HG03354 (cell line): ENCODE data around the gene MARCHF11.

Source experiments
- ATAC-seq: cut with Tn5 transposase; IDR thresholded peaks from one replicate; pipeline ENCODE4 v1.9.1; 2021; ENCODE audit warnings: mild to moderate bottlenecking; ENCODE audit not compliant: unreplicated experiment, poor library complexity, severe bottlenecking

Gene MARCHF11

GRCh38 chr5:16135003-16135402, 44.6 kb downstream of the MARCHF11 start:
- ATAC-seq, result no peak

DNA sequence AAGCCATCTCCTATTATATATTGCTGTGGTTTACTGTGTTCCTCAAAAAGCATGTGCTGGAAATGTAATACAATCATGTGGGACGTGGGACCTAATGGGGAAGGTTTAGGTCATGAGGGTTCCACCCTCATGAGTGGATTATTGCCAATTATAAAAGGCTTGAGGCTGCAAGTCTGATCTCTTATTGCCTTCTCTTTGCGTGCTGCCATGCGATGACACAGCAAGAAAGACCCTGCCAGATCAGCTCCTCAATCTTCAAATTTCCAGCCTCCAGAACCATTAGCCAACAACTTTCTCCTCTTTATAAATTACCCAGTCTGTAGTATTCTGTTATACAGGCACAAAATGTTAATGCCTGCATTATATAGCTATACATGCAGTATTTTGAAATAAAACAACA, 45.4 kb downstream of the MARCHF11 start:
- ATAC-seq, result no peak

GRCh38 chr5:16131878-16132277, 47.7 kb downstream of the MARCHF11 start:
- no peak for ATAC-seq

- no peak for ATAC-seq
These were observed 50.6 kb downstream of the MARCHF11 start for GRCh38 chr5:16128944-16129343.

DNA sequence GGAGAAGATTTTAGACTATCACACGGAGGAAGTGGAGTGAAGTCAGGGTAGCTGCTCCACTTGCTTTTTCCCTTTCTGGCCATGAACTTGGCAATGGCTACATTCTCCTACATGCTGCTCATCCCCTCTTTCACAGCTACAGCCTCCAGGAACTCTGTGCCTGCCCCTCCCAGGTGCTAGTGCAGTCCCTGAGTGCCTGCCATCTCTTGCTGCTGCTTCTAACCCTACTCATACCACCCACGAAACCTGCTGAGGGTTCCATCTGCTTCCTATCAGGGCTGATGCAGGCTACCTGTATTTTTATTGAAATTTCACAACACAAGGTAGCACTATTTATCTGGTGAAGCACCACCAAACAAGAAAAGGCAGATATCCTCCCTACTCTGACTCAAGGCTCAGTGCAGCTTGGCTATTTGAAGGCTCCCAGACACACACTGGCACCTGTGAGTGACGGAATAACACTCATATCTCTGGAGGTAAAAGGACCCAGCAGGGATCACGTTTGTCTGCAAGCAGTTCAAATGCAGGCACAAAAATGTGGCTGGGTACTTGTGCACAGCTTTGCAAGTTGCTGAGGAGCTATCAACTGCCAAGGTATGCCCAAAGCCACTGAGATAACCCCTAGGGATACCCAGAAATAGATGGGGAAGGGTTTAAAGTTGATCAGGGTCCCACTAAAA, 51.6 kb downstream of the MARCHF11 start:
- no peak for ATAC-seq

DNA sequence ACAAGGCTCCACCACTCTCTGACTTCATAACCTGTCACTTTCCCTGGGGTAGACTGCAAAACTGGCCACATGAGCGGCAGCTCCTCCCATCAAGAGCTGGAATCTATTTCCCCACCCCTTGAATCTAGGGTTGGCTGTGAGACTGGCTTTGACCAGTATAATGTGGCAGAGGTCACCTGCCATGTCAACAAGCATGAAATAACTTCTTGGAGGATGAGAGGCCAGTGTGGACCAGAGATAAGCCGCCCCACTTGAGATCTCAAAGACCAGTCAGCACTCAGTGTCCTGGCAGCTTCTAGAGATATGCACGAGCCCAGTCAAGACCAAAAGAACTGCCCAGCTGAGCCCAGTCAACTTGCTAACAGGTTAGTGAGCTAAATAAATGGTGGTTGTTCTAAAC, 59.0 kb downstream of the MARCHF11 start:
- ATAC-seq, result no peak

DNA sequence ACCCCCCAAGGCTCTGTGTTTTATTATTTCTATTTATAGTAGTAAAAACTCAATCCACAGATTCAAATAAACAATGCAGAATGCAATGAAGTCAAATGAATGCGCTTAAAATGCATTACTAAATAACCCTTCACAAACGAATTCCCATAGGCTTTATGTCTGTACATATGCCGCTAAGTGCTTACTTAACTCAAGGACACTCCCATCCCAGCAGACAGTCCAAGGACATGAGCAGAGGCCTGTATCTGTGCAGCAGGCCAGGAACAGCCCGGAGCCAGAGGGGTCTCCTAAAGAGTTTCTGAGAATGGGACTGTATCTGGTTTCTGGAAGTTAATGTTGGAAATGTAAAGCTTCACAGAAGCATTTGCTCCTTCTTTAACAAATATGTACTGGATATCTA, 59.8 kb downstream of the MARCHF11 start:
- no peak for ATAC-seq

DNA sequence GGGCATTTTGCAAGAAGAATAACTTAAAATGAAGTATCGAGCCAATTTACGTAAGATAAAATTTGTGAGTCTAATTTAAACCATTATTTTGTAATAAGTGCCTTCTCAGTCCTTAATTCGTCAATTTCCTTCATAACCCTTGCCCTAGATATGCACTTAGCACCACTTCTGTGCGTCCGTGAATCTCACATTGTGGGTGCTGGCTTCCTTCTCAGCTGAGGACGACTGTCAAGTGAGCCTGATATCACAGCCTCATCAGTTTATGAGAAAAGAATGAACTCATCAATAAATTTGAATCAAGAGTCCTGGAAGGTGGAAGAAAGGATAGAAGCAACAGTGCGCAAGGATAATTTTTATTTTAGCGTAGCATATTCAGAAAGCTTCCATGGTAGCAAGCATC, 64.5 kb downstream of the MARCHF11 start:
- no peak for ATAC-seq

GRCh38 chr5:16108418-16108817, 71.2 kb downstream of the MARCHF11 start:
- ATAC-seq, result no peak

DNA sequence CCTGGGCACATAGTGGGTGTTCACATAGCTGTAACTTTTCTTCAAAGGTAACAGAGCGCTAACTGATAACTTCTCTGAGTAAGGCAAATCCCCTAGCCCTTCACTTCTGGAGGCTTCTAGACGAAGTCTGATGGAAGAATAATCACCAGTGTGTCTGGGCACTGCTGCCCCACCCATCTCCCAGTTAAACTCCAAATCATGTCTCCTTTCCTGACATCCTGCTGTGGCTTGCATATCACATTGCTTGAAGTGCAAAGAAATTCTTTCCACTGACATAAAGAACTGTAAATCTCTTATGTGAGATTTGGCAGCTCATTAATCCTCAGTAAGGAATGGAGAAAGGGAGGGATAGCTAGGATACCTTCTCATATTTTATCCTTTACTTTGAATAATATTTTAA, 74.6 kb downstream of the MARCHF11 start:
- ATAC-seq, result no peak

DNA sequence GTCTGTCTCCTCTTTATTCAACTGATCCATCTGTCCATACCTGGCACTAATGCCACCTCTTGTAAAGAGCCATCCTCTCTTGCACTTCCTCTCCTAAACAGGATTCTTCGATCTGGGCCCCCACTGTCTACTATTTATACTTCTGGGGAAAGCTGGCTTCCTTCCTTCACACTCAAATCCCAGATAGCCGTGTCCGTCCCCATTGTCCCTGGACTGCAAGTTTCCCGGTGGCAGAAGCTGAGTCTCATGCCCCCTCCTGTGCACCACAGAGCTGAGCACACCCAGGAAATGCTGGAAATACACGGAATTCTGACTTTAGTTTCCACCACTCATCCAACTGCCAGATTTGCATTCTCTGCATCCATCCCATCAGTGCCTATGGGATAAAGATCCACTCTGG, 84.0 kb downstream of the MARCHF11 start:
- no peak for ATAC-seq

- no peak for ATAC-seq
These were observed 89.3 kb downstream of the MARCHF11 start for GRCh38 chr5:16090270-16090669.

DNA sequence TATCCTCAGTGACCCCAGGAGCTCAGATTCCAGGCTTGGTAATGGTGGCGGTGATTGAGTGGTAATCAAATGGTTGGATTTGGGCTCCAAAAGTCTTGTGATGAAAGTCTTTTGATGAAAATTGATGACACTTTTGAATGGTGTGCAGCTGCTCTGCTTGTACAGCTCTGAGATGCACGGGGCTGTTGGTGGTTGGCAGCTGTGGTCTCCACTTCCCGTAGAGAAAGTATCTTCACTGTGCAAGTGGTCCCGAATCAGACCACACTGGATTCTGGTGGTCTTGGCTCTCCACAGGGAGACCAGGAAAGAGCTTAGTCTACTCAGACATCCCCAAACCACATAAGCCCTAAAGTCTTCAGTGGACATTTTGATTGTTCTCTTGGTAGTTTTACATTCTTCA, 96.6 kb downstream of the MARCHF11 start:
- no peak for ATAC-seq

GRCh38 chr5:16082053-16082452, 97.5 kb downstream of the MARCHF11 start:
- no peak for ATAC-seq

DNA sequence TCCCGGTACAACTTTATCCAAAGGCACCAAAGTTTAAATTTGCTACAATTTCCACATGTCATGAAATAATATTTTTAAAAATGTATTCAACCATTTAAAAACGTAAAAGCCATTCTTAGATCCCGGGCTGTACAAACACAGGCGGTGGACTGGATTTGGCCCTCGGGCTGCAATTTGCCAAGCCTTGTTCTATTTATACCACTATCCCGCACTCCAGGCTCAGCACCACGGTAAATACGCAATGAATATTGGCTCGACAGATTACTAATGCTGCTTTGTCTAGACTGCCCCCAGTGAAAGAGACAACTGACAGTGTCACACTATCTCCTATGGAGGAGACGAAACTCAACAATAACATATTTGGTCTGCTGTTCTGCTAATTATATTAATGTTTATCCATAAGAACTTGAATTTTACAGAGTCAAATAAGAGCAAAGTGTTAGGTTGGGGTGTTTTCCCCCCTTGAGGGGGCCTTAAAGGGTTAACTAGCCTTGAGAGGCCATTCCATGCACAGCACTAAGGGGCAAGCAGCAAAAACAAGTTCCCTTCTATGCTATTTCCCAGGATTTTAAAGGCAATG, 98.1 kb downstream of the MARCHF11 start:
- no peak for ATAC-seq

DNA sequence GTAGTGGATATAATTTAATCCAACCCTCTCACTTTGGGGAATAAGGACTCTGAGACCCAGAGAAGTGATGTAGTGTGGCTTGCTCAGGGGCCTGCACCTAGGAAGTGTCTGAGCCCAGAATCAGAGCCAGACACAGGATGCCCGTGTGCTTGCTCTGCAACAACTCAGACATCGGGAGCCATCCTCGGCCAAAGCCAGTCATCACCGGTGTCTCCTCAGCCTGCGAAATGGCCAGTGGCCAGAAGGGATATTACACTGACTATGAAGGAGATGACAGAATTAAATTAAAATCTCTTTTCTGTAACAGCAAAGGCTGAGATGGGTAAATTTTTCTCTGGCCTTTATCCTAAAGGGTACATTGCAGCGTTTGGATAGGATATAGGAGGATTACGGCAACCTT, 102.9 kb downstream of the MARCHF11 start:
- ATAC-seq, result no peak

- no peak for ATAC-seq
These were observed 105.2 kb downstream of the MARCHF11 start for GRCh38 chr5:16074358-16074757.

DNA sequence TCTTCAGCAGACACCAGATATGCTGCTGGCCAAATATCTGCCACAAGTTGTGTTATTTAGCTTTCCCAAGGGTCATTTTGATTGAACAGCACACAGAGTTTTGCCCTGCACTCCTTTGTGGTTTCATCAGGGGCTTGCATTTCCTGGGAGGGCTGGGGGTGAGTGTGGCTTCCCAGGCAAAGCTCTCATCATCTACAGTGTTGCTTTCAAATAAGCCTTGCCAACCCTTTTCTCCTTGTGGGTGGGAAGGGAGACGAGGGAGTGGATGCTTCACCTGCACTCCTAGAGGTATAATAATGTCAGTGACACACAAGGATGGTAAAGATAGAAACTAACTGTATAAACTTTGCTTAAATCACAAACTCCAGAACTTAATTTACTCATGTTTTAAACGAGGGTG, 107.0 kb downstream of the MARCHF11 start:
- no peak for ATAC-seq

DNA sequence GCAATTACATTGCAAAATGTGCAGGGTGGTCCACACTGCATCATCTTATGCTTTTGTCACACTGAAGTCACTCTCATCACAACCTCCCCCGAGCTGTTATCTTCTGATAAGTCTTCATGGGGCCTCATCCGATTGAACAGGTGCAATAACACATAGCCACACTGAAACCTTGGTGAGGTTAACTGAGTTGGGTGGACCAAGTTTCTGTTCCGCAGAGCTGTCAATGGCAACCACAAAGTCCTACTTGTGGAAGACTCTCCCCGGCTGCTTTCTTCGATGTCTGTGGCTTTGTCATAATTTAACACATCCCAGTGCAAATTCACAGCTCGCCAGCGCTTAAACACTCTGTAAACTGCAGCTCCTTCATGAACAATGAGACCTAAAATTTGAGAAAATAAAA, 112.2 kb downstream of the MARCHF11 start:
- no peak for ATAC-seq

DNA sequence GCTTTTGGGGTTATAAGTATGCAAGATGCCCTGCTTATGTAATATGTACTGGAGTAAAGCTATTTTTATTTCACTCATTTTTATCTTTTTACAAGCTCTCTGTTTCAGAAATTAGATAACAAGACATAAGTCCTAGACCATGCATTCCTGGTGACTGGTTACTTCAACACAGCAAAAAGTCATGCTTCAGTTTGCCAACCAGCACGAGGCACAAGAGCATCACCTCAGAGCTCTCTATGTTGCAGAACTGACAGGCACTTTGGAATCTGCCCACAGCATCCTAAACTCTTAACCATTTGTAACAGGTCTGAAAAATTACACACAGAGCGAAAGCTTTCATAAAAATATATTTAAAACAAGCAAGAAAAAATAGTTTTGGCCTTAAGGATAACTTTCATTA, 112.8 kb downstream of the MARCHF11 start:
- no peak for ATAC-seq

- no peak for ATAC-seq
These were observed 113.3 kb downstream of the MARCHF11 start for GRCh38 chr5:16066320-16066719.

- ATAC-seq, result no peak
These were observed 113.8 kb downstream of the MARCHF11 start for GRCh38 chr5:16065831-16066230.
